ENCODE data around the gene AGBL3.

The AGBL3 gene

DNA sequence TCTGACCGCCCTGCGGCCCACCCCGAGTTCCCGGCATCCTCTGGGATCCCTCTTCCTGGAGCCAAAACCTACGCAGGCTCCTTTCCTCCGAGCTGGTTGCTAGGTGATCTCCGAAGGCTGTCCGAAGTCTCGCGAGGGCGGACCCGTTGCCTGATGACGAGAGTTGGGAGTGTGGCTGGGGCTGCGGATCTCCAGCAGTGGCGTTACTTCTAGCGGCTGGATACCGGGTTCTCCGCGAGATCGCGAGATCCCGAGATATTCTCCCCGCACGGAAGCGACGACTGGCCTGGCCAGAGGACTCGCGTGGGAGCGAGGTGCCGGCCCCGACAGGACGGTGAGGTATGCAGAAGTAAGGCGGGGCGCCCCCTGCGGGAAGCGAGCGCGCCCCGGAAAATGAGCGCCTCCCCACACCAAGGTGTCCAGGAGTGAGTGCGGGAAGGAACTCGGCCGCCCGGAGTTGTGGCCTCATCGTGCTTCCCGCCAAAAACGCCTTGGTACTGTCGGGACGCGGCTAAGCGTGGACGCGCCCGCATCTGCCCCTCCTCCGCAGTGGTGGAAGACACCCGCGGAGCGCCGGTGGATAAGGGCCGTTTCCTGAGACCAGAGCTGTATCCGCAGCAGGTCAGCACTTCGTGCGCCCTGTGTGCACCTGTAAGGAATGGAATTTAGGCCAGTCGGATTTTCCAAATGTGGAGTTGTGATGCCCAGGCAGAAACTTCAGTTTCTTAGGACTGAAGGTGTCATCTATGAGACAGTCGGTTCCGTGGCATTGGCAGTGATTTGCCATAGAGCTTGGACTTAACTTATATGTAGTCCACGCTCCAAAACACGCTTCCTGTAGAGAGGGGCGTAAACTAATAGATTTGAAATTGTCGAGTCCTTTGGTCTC, at the start of gene AGBL3:
TSS of gene AGBL3 (plus strand) at position 146 of the 889 bp plus-strand sequence. CDS start 1,426 bp downstream, outside the sequence.
- Histone ChIP-seq H3K4me3 (peak within 1 kb of the TSS; percentile 84), H3K9me3 (ENCODE audit: low read depth, low read length) (no peaks in the 10 kb centered on the region), H3K27ac (peak within 1 kb of the TSS; percentile 76; the same call in 1 of the 2 replicates), H3K9ac (ENCODE audit: insufficient read length) (peak within 1 kb of the TSS; percentile 86), H3K36me3 (ENCODE audit: insufficient read depth, low read length) (peaks cover 26% of the 10 kb centered on the region)
- TF ChIP-seq FOXP2 (optimal IDR thresholded peaks at IDR 0.05; ENCODE audit: control extremely low read depth, extremely low read length, insufficient read depth) (no peak), POLR2AphosphoS5 (IDR thresholded peaks at IDR 0.05; ENCODE audit: borderline replicate concordance, low read depth, low read length) (peak; percentile 93), EZH2 (IDR thresholded peaks at IDR 0.05) (no peak)
- DNase-seq (ENCODE audit: low read depth, low spot score) = peak; percentile 73

DNA sequence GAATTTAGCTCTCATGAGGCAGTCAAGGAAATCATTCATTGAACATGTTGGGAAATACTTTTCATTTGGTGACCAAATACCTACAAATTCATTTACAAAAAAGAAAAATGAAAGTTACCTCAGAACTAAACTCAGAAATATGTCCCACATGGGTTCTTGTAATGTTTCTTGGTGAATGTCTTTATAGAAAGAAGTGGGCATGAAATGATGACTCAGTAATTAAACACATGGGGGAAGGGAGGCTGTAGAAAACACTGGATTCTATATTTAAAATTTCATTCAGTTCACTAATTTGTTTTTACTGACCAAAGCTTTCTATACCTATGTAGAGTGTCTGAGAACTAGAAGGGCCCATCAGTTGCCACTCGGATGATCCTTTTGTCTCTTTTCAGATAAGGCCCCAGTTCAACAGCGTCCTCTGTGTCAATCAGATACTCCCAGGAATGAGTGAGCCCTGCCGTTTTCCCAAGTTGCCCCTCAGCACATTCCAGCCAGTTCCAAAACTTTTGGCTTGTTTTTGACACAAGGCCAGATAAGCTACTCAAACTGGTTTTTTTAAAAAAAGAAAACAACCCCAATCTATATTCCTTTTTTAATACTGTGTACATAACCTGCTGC, 49.3 kb upstream of the AGBL3 start:
- no peaks in the 10 kb centered on the region for H3K36me3 ChIP-seq (ENCODE audit: insufficient read depth, low read length)
- H3K4me3 ChIP-seq = no peak overlapping the region
- no peak for TF ChIP-seq EZH2 (IDR thresholded peaks at IDR 0.05)
- TF ChIP-seq FOXP2 (optimal IDR thresholded peaks at IDR 0.05; ENCODE audit: control extremely low read depth, extremely low read length, insufficient read depth) = no peak
- no peak for TF ChIP-seq POLR2AphosphoS5 (IDR thresholded peaks at IDR 0.05; ENCODE audit: borderline replicate concordance, low read depth, low read length)
- no peak for DNase-seq (ENCODE audit: low read depth, low spot score)
- H3K9ac ChIP-seq (ENCODE audit: insufficient read length) = no peak overlapping the region
- no peak overlapping the region for H3K27ac ChIP-seq
- no peaks in the 10 kb centered on the region for H3K9me3 ChIP-seq (ENCODE audit: low read depth, low read length)

DNA sequence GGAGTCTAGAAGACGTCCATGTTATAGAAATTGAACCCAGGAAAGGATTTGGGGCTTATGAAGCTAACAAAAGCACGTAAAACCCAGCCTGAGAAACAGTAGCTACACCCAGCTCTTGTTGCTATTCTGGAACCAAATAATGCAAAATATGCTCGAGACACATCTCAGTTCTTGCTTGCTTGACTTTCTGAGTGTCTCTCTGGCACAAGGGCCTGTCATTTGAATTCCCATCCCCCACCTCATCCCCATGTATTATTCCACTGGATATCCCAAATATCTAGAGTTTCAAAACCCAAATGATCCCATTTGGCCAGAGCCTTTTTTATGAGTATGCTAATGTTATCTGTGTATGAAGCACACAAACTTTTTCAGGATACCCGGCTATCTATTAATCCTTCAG, 48.2 kb upstream of the AGBL3 start:
- no peak overlapping the region for H3K9ac ChIP-seq (ENCODE audit: insufficient read length)
- DNase-seq (ENCODE audit: low read depth, low spot score) = no peak
- no peak overlapping the region for H3K27ac ChIP-seq
- no peak overlapping the region for H3K4me3 ChIP-seq
- no peak for TF ChIP-seq POLR2AphosphoS5 (IDR thresholded peaks at IDR 0.05; ENCODE audit: borderline replicate concordance, low read depth, low read length)
- no peak for TF ChIP-seq EZH2 (IDR thresholded peaks at IDR 0.05)
- no peak for TF ChIP-seq FOXP2 (optimal IDR thresholded peaks at IDR 0.05; ENCODE audit: control extremely low read depth, extremely low read length, insufficient read depth)
- no peaks in the 10 kb centered on the region for H3K9me3 ChIP-seq (ENCODE audit: low read depth, low read length)
- no peaks in the 10 kb centered on the region for H3K36me3 ChIP-seq (ENCODE audit: insufficient read depth, low read length)

DNA sequence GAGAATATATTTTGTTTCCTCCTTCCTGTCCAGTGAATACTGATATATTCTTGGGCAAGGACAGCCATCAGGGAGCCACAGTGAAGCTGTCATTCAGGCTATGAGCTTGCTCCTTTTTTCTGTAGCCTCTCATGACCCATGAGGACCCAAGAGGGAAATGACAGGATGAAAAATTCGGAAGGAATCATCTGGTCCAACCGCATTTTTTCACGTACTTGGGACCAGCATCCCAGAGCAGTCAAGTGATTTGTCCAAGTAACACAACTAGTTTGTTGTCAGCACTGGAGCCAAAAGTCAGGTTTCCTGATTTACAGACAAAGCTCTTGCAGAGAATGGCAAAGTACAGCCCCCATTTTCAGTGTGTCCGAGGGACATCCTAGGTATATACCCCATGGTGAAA, 47.2 kb upstream of the AGBL3 start:
- H3K36me3 ChIP-seq (ENCODE audit: insufficient read depth, low read length) = no peaks in the 10 kb centered on the region
- TF ChIP-seq EZH2 (IDR thresholded peaks at IDR 0.05) (no peak), POLR2AphosphoS5 (IDR thresholded peaks at IDR 0.05; ENCODE audit: borderline replicate concordance, low read depth, low read length) (no peak), FOXP2 (optimal IDR thresholded peaks at IDR 0.05; ENCODE audit: control extremely low read depth, extremely low read length, insufficient read depth) (no peak)
- H3K4me3 ChIP-seq = no peak overlapping the region
- no peak overlapping the region for H3K9ac ChIP-seq (ENCODE audit: insufficient read length)
- no peak for DNase-seq (ENCODE audit: low read depth, low spot score)
- no peaks in the 10 kb centered on the region for H3K9me3 ChIP-seq (ENCODE audit: low read depth, low read length)
- H3K27ac ChIP-seq = no peak overlapping the region

DNA sequence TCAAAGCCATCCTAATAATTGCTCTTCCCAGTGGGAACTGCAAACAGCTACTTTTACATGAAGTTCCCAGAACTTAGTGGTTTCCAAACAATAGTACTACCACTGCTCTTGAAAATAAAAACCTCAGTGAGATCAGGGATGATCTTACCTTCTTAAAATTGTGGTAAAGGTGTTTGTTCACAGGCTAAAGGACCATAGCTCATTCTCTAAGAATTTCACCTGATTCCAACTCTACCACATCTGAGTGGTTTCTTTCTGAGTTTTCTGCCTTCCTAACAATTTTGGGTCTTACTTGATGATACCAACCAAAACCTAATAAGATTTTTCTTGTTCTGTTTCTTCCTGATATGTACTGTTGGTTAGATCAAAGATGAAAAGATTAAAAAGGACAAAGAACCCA, 45.6 kb upstream of the AGBL3 start:
- H3K9me3 ChIP-seq (ENCODE audit: low read depth, low read length) = no peaks in the 10 kb centered on the region
- no peak for DNase-seq (ENCODE audit: low read depth, low spot score)
- H3K36me3 ChIP-seq (ENCODE audit: insufficient read depth, low read length) = no peaks in the 10 kb centered on the region
- no peak for TF ChIP-seq POLR2AphosphoS5 (IDR thresholded peaks at IDR 0.05; ENCODE audit: borderline replicate concordance, low read depth, low read length)
- TF ChIP-seq EZH2 (IDR thresholded peaks at IDR 0.05) = no peak
- TF ChIP-seq FOXP2 (optimal IDR thresholded peaks at IDR 0.05; ENCODE audit: control extremely low read depth, extremely low read length, insufficient read depth) = no peak
- H3K9ac ChIP-seq (ENCODE audit: insufficient read length) = no peak overlapping the region
- H3K4me3 ChIP-seq = no peak overlapping the region
- no peak overlapping the region for H3K27ac ChIP-seq

DNA sequence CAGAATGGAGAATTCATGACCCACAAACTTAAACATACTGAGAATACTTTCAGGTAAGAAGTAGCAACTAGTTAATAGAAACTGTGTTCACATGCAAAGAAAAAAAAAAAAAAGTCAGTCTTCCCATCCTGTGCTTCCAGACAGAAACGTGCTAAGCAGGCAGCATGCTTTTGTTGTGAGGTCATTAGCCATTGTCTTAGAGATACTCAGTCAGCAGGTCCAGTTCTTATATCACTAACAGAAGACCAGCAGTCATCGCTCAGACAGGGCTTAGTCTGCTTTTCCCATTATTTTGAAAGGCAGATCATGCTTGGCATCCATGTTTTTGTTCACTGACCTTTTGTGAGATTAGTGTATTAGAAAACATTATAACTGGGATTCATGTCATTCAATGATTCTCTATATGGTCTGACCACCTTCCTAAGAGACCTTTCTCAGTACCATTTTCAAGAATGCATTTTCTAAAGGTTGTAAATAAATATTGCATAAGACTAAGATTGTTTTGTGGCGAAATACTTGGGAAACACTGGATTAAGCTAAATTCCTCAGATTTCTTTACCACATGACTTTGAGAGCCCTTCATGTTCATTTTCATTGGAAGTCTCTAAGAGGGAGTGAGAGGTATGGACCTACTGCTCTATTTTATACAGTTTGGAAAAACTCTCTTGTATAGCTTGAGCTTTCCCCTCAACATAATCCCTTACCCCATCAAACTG, 45.0 kb upstream of the AGBL3 start:
- no peak for TF ChIP-seq EZH2 (IDR thresholded peaks at IDR 0.05)
- no peak for TF ChIP-seq POLR2AphosphoS5 (IDR thresholded peaks at IDR 0.05; ENCODE audit: borderline replicate concordance, low read depth, low read length)
- TF ChIP-seq FOXP2 (optimal IDR thresholded peaks at IDR 0.05; ENCODE audit: control extremely low read depth, extremely low read length, insufficient read depth) = no peak
- DNase-seq (ENCODE audit: low read depth, low spot score) = no peak
- no peaks in the 10 kb centered on the region for H3K9me3 ChIP-seq (ENCODE audit: low read depth, low read length)
- no peak overlapping the region for H3K9ac ChIP-seq (ENCODE audit: insufficient read length)
- no peak overlapping the region for H3K27ac ChIP-seq
- H3K4me3 ChIP-seq = no peak overlapping the region
- no peaks in the 10 kb centered on the region for H3K36me3 ChIP-seq (ENCODE audit: insufficient read depth, low read length)

DNA sequence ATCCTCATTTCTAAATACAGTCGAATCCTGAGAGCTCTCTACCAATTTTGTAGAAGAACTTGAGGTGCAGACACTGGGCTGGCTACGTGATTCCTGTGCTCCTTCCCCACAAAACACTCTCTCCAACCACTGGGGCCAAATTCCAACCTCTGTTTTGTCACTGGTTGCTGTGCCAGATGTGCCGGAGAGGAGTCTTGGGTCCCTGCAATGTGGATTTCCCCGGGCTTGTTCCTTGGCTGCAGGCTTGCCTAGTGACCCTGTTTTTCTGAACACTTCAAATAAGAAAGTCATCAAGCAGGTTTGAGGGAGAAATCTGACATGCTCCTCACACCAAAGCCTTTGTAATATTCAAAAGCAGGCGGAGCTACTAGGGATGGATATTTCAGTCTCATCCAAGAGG, 44.4 kb upstream of the AGBL3 start:
- Histone ChIP-seq H3K36me3 (ENCODE audit: insufficient read depth, low read length) (no peaks in the 10 kb centered on the region), H3K4me3 (no peak overlapping the region), H3K9me3 (ENCODE audit: low read depth, low read length) (no peaks in the 10 kb centered on the region), H3K27ac (no peak overlapping the region), H3K9ac (ENCODE audit: insufficient read length) (no peak overlapping the region)
- DNase-seq (ENCODE audit: low read depth, low spot score) = no peak
- TF ChIP-seq POLR2AphosphoS5 (IDR thresholded peaks at IDR 0.05; ENCODE audit: borderline replicate concordance, low read depth, low read length) = no peak
- TF ChIP-seq EZH2 (IDR thresholded peaks at IDR 0.05) = no peak
- no peak for TF ChIP-seq FOXP2 (optimal IDR thresholded peaks at IDR 0.05; ENCODE audit: control extremely low read depth, extremely low read length, insufficient read depth)

Measured in SK-N-MC (cell line).